Activated CD8-positive, alpha-beta T cell treated with anti-CD3 and anti-CD28 coated beads, Interleukin-2, amount 10 ng/mL, durations not matched to agents 7 days and 5 days (primary cell): ENCODE measurements around the gene SLCO2A1. TPM values are rescaled to one million over a fixed set of nuclear protein-coding genes. Genes with fewer than 3 reads are reported as not detected.

Source experiments
- ATAC-seq: fragments of 150-1000 bp; cut with Tn5 transposase; one replicate; pipeline ENCODE4 v1.10.0; 2021; ENCODE audit warnings: moderate library complexity
- CTCF ChIA-PET: fragments of 350-600 bp; sonication (Branson Sonifier 250); formaldehyde crosslinking; loops from one replicate; lab custom pipeline; 2021; ENCODE audit warnings: antibody characterized with exemption; lab: Charles Lee
- POLR2A ChIA-PET: fragments of 350-600 bp; sonication (Branson Sonifier 250); formaldehyde crosslinking; loops from one replicate; lab custom pipeline; 2021; ENCODE audit warnings: antibody characterized with exemption; lab: Charles Lee
- DNase-seq: peaks from one replicate; pipeline ENCODE4 v3.0.0-alpha.2; 2020
- H3K27ac Mint-ChIP-seq: one replicate; pipeline ENCODE4 v1.8.0; 2021; ENCODE audit warnings: mild to moderate bottlenecking, mixed read lengths
- H3K27me3 Mint-ChIP-seq: one replicate; pipeline ENCODE4 v1.8.0; 2021; ENCODE audit warnings: low read depth, mixed read lengths
- H3K36me3 Mint-ChIP-seq: one replicate; pipeline ENCODE4 v1.8.0; 2021; ENCODE audit warnings: low read depth, mixed read lengths
- H3K4me1 Mint-ChIP-seq: one replicate; pipeline ENCODE4 v1.8.0; 2021; ENCODE audit warnings: low read depth, mixed read lengths
- H3K4me3 Mint-ChIP-seq: one replicate; pipeline ENCODE4 v1.8.0; 2021; ENCODE audit warnings: mild to moderate bottlenecking, mixed read lengths
- H3K9me3 Mint-ChIP-seq: one replicate; pipeline ENCODE4 v1.8.0; 2022; ENCODE audit warnings: mixed read lengths; ENCODE audit not compliant: insufficient read depth
- total RNA-seq, 2 experiments: library from RNA; stranded (reverse); gene quantifications; one replicate each; pipeline ENCODE4 v1.2.3, GENCODE V29; 2021

SLCO2A1 gene
- total RNA-seq, 2 experiments from 2014 or later: not detected

DNA sequence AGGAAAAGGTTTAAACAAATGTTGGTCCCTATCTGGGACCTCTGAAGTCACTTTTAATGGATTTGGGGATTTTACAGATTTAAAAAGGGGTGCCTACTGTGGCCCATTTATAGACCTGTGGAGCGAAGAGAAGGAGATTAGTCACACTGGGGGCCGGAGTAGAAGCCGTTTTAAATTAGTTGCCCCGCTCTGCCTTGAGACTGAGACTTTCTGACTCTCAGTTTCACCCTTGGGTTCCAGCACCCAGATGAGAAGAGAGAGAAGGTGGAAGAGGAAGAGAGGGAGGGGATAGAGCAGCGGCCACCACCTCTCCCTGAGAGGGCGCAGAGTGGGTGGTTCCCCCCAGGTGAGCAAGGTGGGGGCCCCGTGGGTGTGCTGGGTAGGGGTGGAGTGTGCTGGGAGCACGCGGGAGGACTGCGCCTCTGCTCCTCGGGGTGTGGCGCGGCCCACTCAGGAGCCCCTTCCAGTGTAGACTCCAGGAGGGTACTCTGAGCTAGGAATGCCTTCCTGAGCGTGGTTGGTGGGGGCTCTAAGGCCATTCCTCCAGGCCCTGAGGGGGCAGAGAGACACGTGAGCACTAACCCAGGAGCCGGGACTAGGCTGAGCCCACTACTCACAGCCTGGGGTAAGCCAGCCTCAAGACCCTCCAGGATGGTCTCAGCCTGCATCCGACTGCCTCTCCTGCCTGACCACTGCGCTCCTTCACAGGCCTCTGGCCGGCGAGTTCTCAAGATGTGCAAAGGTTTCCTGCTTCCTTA is 101.4 kb downstream of the SLCO2A1 start:
- CTCF ChIA-PET: interaction anchor here (0.5 to 4.7 kb wide), 11 partner anchors 9 to 552 kb away, joined by 3 to 30 read pairs (median 4); no protein-coding TSS in a partner anchor
- Mint-ChIP-seq H3K9me3 (no peaks in the 10 kb centered on the region), H3K27me3 (peaks cover 21% of the 10 kb centered on the region), H3K4me1 (peaks cover 9% of the 10 kb centered on the region), H3K4me3 (peak overlapping the region; percentile 60), H3K27ac (no peak overlapping the region), H3K36me3 (no peaks in the 10 kb centered on the region)
- ATAC-seq: no peak
- peak; percentile 17 for DNase-seq
- POLR2A ChIA-PET: no interaction called here

DNA sequence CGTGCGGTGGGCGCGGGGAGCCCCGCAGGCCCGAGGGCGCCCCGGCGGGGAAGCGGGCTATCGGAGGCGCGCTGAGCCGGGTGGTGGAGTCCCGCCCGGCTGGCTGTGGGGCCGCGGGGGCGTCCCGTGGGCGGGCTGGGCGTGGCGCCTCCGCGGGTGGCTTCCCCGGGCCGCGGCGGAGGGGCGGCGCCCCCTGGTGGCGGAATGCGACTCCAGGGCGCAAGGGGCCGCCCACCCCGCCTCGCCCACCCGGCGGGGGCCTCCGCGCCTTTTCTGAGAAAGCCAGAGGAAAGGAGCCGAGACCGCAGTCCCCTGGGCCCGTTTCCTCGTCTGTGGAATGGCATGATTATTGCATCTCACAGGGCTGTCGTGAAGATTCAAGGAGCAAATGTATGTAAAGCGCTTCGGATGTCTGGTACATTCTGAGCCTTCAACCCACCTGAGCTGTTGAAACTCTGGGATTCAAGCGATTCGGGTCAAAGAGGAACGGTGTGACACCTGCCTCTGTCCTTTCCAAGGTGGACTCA is 102.1 kb downstream of the SLCO2A1 start:
- peak overlapping the region; percentile 60 for H3K4me3 Mint-ChIP-seq
- ATAC-seq: peak; percentile 96
- H3K9me3 Mint-ChIP-seq: no peaks in the 10 kb centered on the region
- H3K27me3 Mint-ChIP-seq: peaks cover 21% of the 10 kb centered on the region
- POLR2A ChIA-PET: no interaction called here
- no peak overlapping the region for H3K27ac Mint-ChIP-seq
- CTCF ChIA-PET: interaction anchor here (0.5 to 1.6 kb wide), 10 partner anchors 10 to 553 kb away, joined by 3 to 30 read pairs (median 4); no protein-coding TSS in a partner anchor
- peaks cover 9% of the 10 kb centered on the region for H3K4me1 Mint-ChIP-seq
- peak; percentile 70 for DNase-seq
- no peaks in the 10 kb centered on the region for H3K36me3 Mint-ChIP-seq

DNA sequence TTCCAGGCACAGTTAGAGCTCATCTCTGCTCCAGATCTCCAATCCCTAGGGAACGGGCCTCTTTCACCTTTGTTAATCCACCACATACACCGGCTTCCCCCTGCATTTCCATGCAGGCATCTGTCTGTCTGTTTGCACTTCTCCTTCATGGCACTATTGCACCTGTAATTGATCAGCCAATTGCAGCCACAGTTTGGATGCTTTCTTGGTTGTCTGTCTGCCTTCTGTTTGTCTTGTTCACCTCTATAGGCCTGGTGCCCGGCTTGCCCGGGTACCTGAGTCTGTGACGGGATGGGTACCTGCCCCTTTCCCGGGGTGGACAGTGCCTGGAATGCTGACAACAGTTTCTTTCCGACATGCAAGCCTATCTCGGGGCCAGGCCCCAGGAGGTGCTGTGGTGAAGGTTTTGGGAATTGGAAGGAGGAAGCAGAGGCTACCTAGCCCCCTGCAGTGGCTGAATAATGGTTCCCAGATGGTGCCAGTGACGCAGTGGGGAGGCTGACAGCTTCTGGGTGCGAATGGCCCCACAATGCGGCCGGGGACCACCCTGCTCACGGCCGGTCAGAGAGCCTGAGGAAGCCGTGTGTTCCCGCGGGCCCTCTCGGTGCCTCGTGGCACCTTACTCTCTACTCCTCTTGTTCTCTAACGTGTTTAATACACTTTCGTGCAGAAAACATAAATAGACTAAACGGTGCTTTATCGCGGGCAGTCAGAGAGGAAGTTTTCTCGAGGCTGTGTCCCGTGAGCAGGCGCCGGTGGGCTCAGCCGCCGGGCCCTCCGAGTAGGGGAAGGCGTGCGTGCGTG is 102.8 kb downstream of the SLCO2A1 start:
- POLR2A ChIA-PET: no interaction called here
- H3K36me3 Mint-ChIP-seq: no peaks in the 10 kb centered on the region
- ATAC-seq: no peak
- CTCF ChIA-PET: interaction anchor here (0.6 to 1.6 kb wide), 4 partner anchors 104 to 277 kb away, joined by 3 to 30 read pairs (median 4); no protein-coding TSS in a partner anchor
- peak overlapping the region; percentile 49 for H3K4me3 Mint-ChIP-seq
- peaks cover 21% of the 10 kb centered on the region for H3K27me3 Mint-ChIP-seq
- DNase-seq: peak; percentile 17
- no peaks in the 10 kb centered on the region for H3K9me3 Mint-ChIP-seq
- no peak overlapping the region for H3K27ac Mint-ChIP-seq
- peaks cover 9% of the 10 kb centered on the region for H3K4me1 Mint-ChIP-seq

DNA sequence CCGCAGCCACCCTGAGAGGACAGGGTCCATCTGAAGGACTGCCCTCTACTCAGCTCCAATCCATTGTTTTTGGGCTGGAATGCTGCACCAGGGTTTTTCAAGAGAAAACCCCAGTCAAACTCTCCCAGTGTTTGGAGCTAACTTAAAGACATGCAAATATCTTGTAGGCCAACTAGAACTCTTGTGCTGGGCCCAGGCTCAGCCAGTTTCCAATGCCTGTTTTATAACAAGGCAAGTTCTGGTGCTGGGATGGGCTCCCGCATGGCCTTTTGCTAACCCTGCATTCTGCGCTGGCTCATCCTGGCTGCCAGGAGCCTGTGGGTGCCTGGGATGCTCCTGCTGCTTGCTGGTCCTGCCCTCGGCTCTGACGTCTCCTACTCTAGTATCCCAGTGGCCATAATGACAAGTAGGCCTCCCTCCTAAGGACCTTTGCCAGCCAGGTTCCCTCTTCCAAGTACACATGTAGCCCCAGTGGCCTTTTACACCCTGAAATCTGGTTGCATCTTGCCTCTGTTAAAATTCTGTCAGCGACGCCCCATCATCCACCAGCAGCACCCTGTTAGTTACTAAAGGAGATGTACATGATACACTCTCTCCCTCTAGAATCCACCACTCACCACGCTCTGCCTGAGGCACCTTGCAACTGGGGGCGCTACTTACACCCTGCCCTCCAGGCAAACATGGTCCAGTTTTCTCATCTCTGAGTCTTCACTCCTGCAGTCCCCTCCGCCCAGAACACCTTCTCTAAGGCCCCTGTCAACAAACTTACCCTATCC is 103.6 kb downstream of the SLCO2A1 start:
- no peak for ATAC-seq
- peak; percentile 19 for DNase-seq
- Mint-ChIP-seq H3K9me3 (no peaks in the 10 kb centered on the region), H3K36me3 (no peaks in the 10 kb centered on the region), H3K27me3 (peaks cover 26% of the 10 kb centered on the region), H3K4me3 (no peak overlapping the region), H3K4me1 (peaks cover 9% of the 10 kb centered on the region), H3K27ac (no peak overlapping the region)
- ChIA-PET CTCF (interaction anchor here (0.6 to 1.3 kb wide), 2 partner anchors 108 to 276 kb away, joined by 3 to 5 read pairs; no protein-coding TSS in a partner anchor), POLR2A (no interaction called here)

DNA sequence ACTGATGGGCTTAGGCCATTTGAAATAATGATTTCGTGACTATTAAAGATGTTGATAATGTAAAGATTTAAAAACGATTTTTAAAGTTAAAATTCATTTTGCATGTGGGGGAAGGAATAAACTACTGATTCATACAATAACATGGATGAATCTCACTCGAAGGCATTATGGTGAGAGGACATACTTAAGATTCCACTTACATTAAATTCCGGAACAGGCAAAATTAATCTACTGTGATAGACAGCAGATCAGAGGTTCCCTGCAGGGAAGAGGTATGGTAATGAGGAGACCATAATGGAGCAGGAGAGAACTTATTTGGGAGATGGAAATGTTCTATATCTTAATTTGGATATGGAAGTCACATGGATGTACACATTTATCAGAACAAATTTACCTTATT is 105.7 kb downstream of the SLCO2A1 start:
- ChIA-PET POLR2A (no interaction called here), CTCF (no interaction called here)
- no peaks in the 10 kb centered on the region for H3K9me3 Mint-ChIP-seq
- peaks cover 39% of the 10 kb centered on the region for H3K27me3 Mint-ChIP-seq
- no peak for ATAC-seq
- H3K27ac Mint-ChIP-seq: no peak overlapping the region
- peaks cover 9% of the 10 kb centered on the region for H3K4me1 Mint-ChIP-seq
- H3K36me3 Mint-ChIP-seq: no peaks in the 10 kb centered on the region
- no peak overlapping the region for H3K4me3 Mint-ChIP-seq
- no peak for DNase-seq

GRCh38 chr3:133921592-133921991 is 108.1 kb downstream of the SLCO2A1 start:
- Mint-ChIP-seq H3K36me3 (no peaks in the 10 kb centered on the region), H3K27me3 (peaks cover 41% of the 10 kb centered on the region), H3K9me3 (no peaks in the 10 kb centered on the region), H3K27ac (no peak overlapping the region), H3K4me3 (no peak overlapping the region), H3K4me1 (no peaks in the 10 kb centered on the region)
- ChIA-PET POLR2A (no interaction called here), CTCF (no interaction called here)
- no peak for ATAC-seq
- no peak for DNase-seq

- Mint-ChIP-seq H3K9me3 (no peaks in the 10 kb centered on the region), H3K4me1 (no peaks in the 10 kb centered on the region), H3K36me3 (no peaks in the 10 kb centered on the region), H3K4me3 (no peak overlapping the region), H3K27me3 (peaks cover 30% of the 10 kb centered on the region), H3K27ac (no peak overlapping the region)
- DNase-seq (no peak), ATAC-seq (no peak)
- POLR2A ChIA-PET: no interaction called here
- CTCF ChIA-PET: no interaction called here
Measured at GRCh38 chr3:133917144-133917543, 112.6 kb downstream of the SLCO2A1 start.

- no peak for DNase-seq
- H3K4me1 Mint-ChIP-seq: no peaks in the 10 kb centered on the region
- no peaks in the 10 kb centered on the region for H3K36me3 Mint-ChIP-seq
- H3K27ac Mint-ChIP-seq: no peak overlapping the region
- no peak overlapping the region for H3K4me3 Mint-ChIP-seq
- H3K27me3 Mint-ChIP-seq: peaks cover 22% of the 10 kb centered on the region
- ChIA-PET POLR2A (no interaction called here), CTCF (no interaction called here)
- no peaks in the 10 kb centered on the region for H3K9me3 Mint-ChIP-seq
- ATAC-seq: no peak
Measured at GRCh38 chr3:133915685-133916658, 113.8 kb downstream of the SLCO2A1 start.

DNA sequence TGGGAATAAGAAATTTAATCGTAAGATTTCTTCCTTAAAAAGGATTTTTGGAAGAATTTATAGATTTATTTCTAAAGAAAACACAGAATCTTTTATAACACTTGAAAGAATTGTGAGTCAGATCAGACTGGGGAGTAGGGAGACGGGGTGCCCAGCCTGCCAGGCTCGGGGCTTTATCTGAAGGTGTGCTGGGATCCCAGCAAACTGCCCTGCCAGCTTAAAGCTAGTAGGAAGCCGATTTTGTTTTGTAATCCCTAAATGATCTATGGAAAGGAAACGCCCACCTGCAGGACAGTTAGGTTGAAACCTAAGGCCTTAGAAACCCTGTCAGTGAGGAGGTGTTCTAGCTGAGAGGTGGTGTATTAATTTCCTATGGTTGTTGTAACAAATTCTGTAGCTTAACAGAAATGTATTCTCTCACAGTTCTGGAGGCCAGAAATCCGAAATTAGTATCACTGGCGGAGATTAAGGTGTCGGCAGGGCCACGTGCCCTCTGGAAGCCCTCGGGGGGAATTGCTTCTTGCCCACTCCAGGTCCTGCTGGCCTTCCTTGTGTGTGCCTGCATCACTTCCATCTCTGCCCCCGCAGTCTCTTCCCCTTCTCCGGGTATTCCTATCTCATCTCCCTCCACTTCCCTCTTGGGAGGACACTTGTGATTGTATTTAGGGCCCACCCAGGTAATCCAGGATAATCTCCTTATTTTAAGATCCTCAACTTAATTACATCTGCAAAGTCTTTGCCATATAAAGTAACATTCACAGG is 114.7 kb downstream of the SLCO2A1 start:
- H3K4me3 Mint-ChIP-seq: no peak overlapping the region
- ChIA-PET CTCF (no interaction called here), POLR2A (no interaction called here)
- DNase-seq (no peak), ATAC-seq (no peak)
- peaks cover 18% of the 10 kb centered on the region for H3K27me3 Mint-ChIP-seq
- H3K4me1 Mint-ChIP-seq: no peaks in the 10 kb centered on the region
- H3K36me3 Mint-ChIP-seq: no peaks in the 10 kb centered on the region
- no peaks in the 10 kb centered on the region for H3K9me3 Mint-ChIP-seq
- no peak overlapping the region for H3K27ac Mint-ChIP-seq

DNA sequence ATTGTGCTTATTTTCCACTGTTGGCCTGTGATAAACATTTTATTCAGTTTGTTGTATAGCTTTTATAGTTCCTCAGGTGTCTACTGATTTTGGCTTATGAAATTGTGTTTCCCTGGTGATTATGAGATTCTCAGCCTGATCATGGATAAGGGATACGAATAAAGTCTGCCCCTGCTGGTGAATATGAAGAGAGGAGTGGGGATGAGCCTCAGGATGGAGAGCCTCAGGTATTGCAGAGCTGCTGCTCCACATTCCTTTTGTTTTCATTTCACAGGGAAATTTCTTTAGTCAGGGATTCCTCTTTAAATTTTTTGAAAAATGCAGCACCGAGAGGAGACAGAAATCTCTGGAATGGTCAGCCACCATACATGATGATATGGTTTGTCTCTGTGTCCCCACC is 119.3 kb downstream of the SLCO2A1 start:
- Mint-ChIP-seq H3K27ac (no peak overlapping the region), H3K27me3 (peaks cover 10% of the 10 kb centered on the region), H3K4me3 (no peak overlapping the region), H3K4me1 (no peaks in the 10 kb centered on the region), H3K9me3 (no peaks in the 10 kb centered on the region), H3K36me3 (no peaks in the 10 kb centered on the region)
- ATAC-seq: no peak
- POLR2A ChIA-PET: no interaction called here
- no peak for DNase-seq
- CTCF ChIA-PET: interaction anchor here (1.1 kb wide), 1 partner anchor 18 kb away, joined by 3 read pairs; no protein-coding TSS in a partner anchor
